Measurements from ENCODE around the gene TUBGCP3. TPM values are rescaled to one million over a fixed set of nuclear protein-coding genes. Genes with fewer than 3 reads are reported as not detected.

The TUBGCP3 gene
- total RNA-seq, 1 donor from 2014 or later: 14.0 TPM

DNA sequence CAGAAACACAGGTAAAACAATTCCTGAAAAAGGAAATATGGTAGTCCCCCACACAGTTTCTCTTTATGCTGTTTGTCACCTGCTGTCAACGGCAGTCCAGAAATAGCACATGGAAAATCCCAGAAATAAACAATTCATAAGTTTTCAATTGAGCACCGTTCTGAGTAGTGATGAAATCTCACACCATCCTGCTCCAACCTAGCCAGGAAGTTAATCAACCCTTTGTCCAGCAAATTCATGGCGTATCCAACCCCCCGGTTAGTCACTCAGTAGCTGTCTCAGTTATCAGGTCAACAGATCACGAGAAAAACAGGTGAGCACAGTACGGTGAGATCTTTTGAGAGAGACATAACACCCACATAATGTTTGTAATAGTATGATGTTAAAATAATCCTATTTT is 74.2 kb downstream of the TUBGCP3 start:
- Mint-ChIP-seq H3K9me3 (ENCODE audit: unreplicated experiment) (no peaks in the 10 kb centered on the region), H3K27ac (ENCODE audit: unreplicated experiment) (no peak overlapping the region), H3K27me3 (ENCODE audit: low read depth, unreplicated experiment) (no peaks in the 10 kb centered on the region), H3K4me3 (ENCODE audit: unreplicated experiment) (no peak overlapping the region), H3K36me3 (ENCODE audit: low read depth, unreplicated experiment) (peaks cover 6% of the 10 kb centered on the region), H3K4me1 (ENCODE audit: low read depth, unreplicated experiment) (peaks cover 14% of the 10 kb centered on the region)
- TF ChIP-seq EZH2 (IDR thresholded peaks at IDR 0.05; ENCODE audit: insufficient read depth, low read length) (no peak), CTCF (IDR thresholded peaks at IDR 0.05; ENCODE audit: insufficient read depth, low read depth, low read length) (no peak)
- H3K4me3 ChIP-seq (ENCODE audit: insufficient read depth, low read depth, low read length): no peak overlapping the region
- H3K36me3 ChIP-seq (ENCODE audit: insufficient read depth, low read length): peaks cover 9% of the 10 kb centered on the region
- H3K9me3 ChIP-seq (ENCODE audit: insufficient read depth, low read depth, low read length): no peaks in the 10 kb centered on the region
- H3K27ac ChIP-seq (ENCODE audit: low read depth, low read length): no peak overlapping the region
- no peak overlapping the region for H3K9ac ChIP-seq (ENCODE audit: low read length)
- no peak for DNase-seq (ENCODE audit: low read depth)
- no peaks in the 10 kb centered on the region for H3K27me3 ChIP-seq (ENCODE audit: insufficient read depth, low read length)
- peaks cover 11% of the 10 kb centered on the region for H3K4me1 ChIP-seq (ENCODE audit: insufficient read depth, low read length)
- no peak for FAIRE-seq
- H3K4me2 ChIP-seq (ENCODE audit: low read length): no peak overlapping the region
- H2AFZ ChIP-seq (ENCODE audit: low read depth, low read length): no peak overlapping the region
- H3K79me2 ChIP-seq (ENCODE audit: insufficient read depth, low read length): no peaks in the 10 kb centered on the region
- H4K20me1 ChIP-seq (ENCODE audit: insufficient read depth, low read length): peaks cover 5% of the 10 kb centered on the region

DNA sequence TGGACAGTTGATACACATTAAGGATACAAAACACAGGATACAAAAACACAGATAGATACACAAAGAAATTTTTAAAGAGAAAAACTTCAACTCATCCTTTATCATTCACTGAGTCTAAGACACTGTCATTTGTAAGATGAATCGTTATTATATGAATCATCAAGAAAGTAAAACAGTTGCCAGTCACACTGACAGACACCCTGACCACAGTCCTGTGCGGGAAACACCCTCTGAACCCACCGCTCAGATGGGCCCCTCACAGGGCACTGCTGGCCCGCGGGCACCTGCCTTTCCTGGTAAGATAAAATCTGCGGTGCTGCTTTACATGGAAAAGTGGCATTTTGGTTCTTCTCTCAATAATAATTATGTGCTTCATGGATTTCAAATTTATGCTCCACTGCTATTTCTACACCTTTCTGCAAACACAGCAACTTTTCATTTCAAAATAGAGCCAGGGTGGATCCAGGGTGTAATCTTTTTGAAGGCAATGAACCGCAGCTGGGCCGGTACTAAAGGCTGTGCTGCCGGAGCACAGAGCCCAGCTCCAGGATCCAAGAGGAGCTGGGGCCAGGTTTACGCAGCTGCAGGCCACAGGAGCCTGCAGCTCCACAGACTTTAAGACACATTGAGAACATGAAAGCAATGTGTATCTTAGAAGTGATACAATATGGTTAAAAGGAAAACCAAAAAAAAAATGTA is 76.8 kb downstream of the TUBGCP3 start:
- Mint-ChIP-seq H3K27ac (ENCODE audit: unreplicated experiment) (no peak overlapping the region), H3K4me1 (ENCODE audit: low read depth, unreplicated experiment) (peaks cover 17% of the 10 kb centered on the region), H3K27me3 (ENCODE audit: low read depth, unreplicated experiment) (no peaks in the 10 kb centered on the region), H3K4me3 (ENCODE audit: unreplicated experiment) (no peak overlapping the region), H3K36me3 (ENCODE audit: low read depth, unreplicated experiment) (peaks cover 13% of the 10 kb centered on the region), H3K9me3 (ENCODE audit: unreplicated experiment) (no peaks in the 10 kb centered on the region)
- no peaks in the 10 kb centered on the region for H3K27me3 ChIP-seq (ENCODE audit: insufficient read depth, low read length)
- H4K20me1 ChIP-seq (ENCODE audit: insufficient read depth, low read length): peaks cover 5% of the 10 kb centered on the region
- peaks cover 12% of the 10 kb centered on the region for H3K36me3 ChIP-seq (ENCODE audit: insufficient read depth, low read length)
- H2AFZ ChIP-seq (ENCODE audit: low read depth, low read length): no peak overlapping the region
- FAIRE-seq: no peak
- no peak overlapping the region for H3K27ac ChIP-seq (ENCODE audit: low read depth, low read length)
- no peak for TF ChIP-seq CTCF (IDR thresholded peaks at IDR 0.05; ENCODE audit: insufficient read depth, low read depth, low read length)
- TF ChIP-seq EZH2 (IDR thresholded peaks at IDR 0.05; ENCODE audit: insufficient read depth, low read length): no peak
- no peaks in the 10 kb centered on the region for H3K9me3 ChIP-seq (ENCODE audit: insufficient read depth, low read depth, low read length)
- no peak overlapping the region for H3K4me3 ChIP-seq (ENCODE audit: insufficient read depth, low read depth, low read length)
- H3K4me2 ChIP-seq (ENCODE audit: low read length): no peak overlapping the region
- peaks cover 11% of the 10 kb centered on the region for H3K4me1 ChIP-seq (ENCODE audit: insufficient read depth, low read length)
- DNase-seq (ENCODE audit: low read depth): no peak
- no peak overlapping the region for H3K9ac ChIP-seq (ENCODE audit: low read length)
- H3K79me2 ChIP-seq (ENCODE audit: insufficient read depth, low read length): no peaks in the 10 kb centered on the region
